Thyroid gland (tissue), 4 donors: ENCODE measurements around the gene RIPOR3. TPM values are rescaled to one million over a fixed set of nuclear protein-coding genes. Genes with fewer than 3 reads are reported as not detected.

Experiments
- DNase-seq, 2 donors: peaks; one replicate each; pipeline ENCODE4 v3.0.0-alpha.2; 2019
- H3K27ac ChIP-seq, 3 donors: fragments of 200-600 bp; sonication (generic); 1 replicate in 2 of 3; 2 replicates in 1 of 3; pipeline ENCODE4 v1.5.1; 2016 to 2019; ENCODE audit warnings: mild to moderate bottlenecking in 1 of 3, moderate library complexity in 1 of 3
- H3K27me3 ChIP-seq: fragments of 200-600 bp; sonication (generic); one replicate; pipeline ENCODE4 v1.5.1; 2019
- H3K36me3 ChIP-seq, 2 donors: fragments of 200-600 bp; sonication (generic); one replicate each; pipeline ENCODE4 v1.5.1; 2016 to 2019
- H3K4me1 ChIP-seq, 2 donors: fragments of 200-600 bp; sonication (generic); one replicate each; pipeline ENCODE4 v1.5.1; 2017 to 2019
- H3K4me3 ChIP-seq, 3 donors: fragments of 200-600 bp; sonication (generic); replicated peaks in 1 of 3; 1 replicate in 2 of 3; 2 replicates in 1 of 3; pipeline ENCODE4 v1.5.1; 2016; ENCODE audit warnings: mild to moderate bottlenecking in 1 of 3
- H3K9me3 ChIP-seq: fragments of 200-600 bp; sonication (generic); one replicate; pipeline ENCODE4 v1.5.1; 2017
- CTCF ChIP-seq, 6 experiments: fragments of 200-600 bp in 3 of 6; fragments of 450-650 bp in 3 of 6; sonication (generic) in 3 of 6; IDR thresholded peaks; one replicate each; pipeline ENCODE4 v1.5.1; 2016 to 2019; ENCODE audit warnings: antibody characterized with exemption in 6 of 6, mild to moderate bottlenecking in 2 of 6, inconsistent platforms in 1 of 6, moderate library complexity in 1 of 6
- POLR2A ChIP-seq, 2 donors: fragments of 450-650 bp; IDR thresholded peaks; one replicate each; pipeline ENCODE4 v1.6.1; 2017; ENCODE audit warnings: antibody characterized with exemption in 2 of 2, mild to moderate bottlenecking in 2 of 2, moderate library complexity in 1 of 2
- WGBS, 2 donors: methylation state at CpG; one replicate each; pipeline ENCODE4 v1.1.5; 2017; 5-methylcytosine and 5-hydroxymethylcytosine counted together
- intact Hi-C: fragments of 100-400 bp; cut with DNase I; formaldehyde crosslinking; loops from one replicate; pipeline ENCODE4 v1.15.1; 2023
- total RNA-seq, 4 donors: library from RNA; depleted of rRNA; stranded (reverse); fragments of >200 nt; gene quantifications; one replicate each; pipeline ENCODE4 v1.2.3, GENCODE V29; 2016

Gene RIPOR3
- total RNA-seq, 4 donors from 2014 or later: 6.2 to 23.9 (median 9.5) TPM

GRCh38 chr20:50691573-50692551 lies 520 bp upstream of the RIPOR3 start:
- no peak for TF ChIP-seq CTCF (IDR thresholded peaks at IDR 0.05)
- TF ChIP-seq POLR2A (IDR thresholded peaks at IDR 0.05): no peak
- no peaks in the 10 kb centered on the region for H3K27me3 ChIP-seq
- H3K4me3 ChIP-seq: peak overlapping the region in 1 of 3 donors; percentile 9
- H3K36me3 ChIP-seq: no peaks in the 10 kb centered on the region
- DNase-seq: no peak
- H3K9me3 ChIP-seq: no peaks in the 10 kb centered on the region
- intact Hi-C loops: no loop called here
- H3K27ac ChIP-seq: peak overlapping the region in 1 of 3 donors; percentile 32
- peaks cover 4 to 6% of the 10 kb centered on the region in 2 donors for H3K4me1 ChIP-seq
- WGBS, 2 donors: 59 to 61% methylated on average over 19 to 20 of the region's 23 CpGs

GRCh38 chr20:50689864-50690649 lies 1.3 kb downstream of the RIPOR3 start:
- H3K27me3 ChIP-seq: no peaks in the 10 kb centered on the region
- no peaks in the 10 kb centered on the region for H3K36me3 ChIP-seq
- intact Hi-C loops: no loop called here
- H3K4me3 ChIP-seq: no peak overlapping the region
- DNase-seq: no peak
- H3K4me1 ChIP-seq: peaks cover 4 to 6% of the 10 kb centered on the region in 2 donors
- 50 to 59% methylated on average over 10 of the region's 10 CpGs for WGBS, 2 donors
- peak overlapping the region in 1 of 3 donors; percentile 17 for H3K27ac ChIP-seq
- TF ChIP-seq CTCF (IDR thresholded peaks at IDR 0.05): no peak
- TF ChIP-seq POLR2A (IDR thresholded peaks at IDR 0.05): no peak
- H3K9me3 ChIP-seq: no peaks in the 10 kb centered on the region

DNA sequence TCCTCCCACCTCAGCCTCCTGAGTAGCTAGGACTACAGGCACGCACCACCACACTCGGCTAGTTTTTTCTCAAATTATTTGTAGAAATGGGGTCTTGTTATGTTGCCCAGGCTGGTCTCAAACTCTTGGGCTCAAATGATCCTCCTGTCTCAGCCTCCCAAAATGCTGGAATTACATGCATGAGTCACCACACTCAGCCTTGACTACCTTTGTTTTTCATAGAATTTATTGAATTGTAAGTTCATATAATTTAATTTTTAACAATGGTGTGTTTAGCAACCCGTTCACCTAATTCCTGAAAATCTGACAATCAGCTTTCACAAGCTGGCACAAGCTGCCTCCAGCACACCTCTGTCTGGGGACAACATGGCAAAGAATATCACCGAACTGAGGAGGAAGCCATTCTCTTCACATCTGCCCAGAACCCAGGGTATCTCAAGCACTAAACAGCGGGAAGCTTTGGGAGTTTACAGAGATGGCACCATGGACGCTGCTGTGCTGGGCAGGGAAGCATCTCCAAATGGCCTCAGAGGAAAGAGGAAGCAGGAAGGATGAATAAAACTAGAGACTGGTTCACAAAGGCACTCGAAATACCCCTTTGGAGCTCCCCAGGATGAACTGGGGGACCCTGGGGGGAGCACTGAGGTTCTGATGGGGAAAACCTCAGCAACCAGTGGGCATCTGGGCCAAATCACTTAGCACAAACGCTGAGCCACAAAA lies 2.9 kb downstream of the RIPOR3 start:
- Histone ChIP-seq H3K4me1 (peaks cover 4 to 6% of the 10 kb centered on the region in 2 donors), H3K36me3 (no peaks in the 10 kb centered on the region), H3K9me3 (no peaks in the 10 kb centered on the region), H3K4me3 (no peak overlapping the region), H3K27me3 (no peaks in the 10 kb centered on the region), H3K27ac (no peak overlapping the region)
- WGBS, 2 donors: 85 to 94% methylated on average over 8 of the region's 8 CpGs
- no peak for DNase-seq
- intact Hi-C loops: no loop called here
- TF ChIP-seq CTCF (IDR thresholded peaks at IDR 0.05): no peak
- TF ChIP-seq POLR2A (IDR thresholded peaks at IDR 0.05): no peak

DNA sequence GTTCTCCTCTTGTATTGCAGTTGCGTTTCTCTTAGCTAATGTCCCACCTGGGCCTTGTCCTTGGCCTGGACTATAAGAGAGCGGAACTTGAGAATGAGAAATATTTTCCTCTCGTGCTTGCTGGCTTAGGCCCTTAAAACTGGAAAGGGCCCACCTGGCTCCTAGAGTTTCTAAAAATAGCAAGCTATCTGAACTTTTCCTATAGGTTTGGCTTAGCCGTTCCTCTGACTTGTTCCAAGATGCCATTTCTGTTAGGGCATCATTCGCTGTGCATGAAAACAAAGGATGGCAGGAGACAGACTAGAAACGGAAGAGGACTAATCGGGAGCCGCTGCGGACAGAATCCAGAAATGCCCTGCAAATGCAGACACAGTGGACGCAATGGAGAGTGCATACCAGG lies 4.5 kb downstream of the RIPOR3 start:
- H3K4me1 ChIP-seq: peaks cover 4 to 6% of the 10 kb centered on the region in 2 donors
- no peak overlapping the region for H3K27ac ChIP-seq
- intact Hi-C loops: no loop called here
- DNase-seq: no peak
- no peak overlapping the region for H3K4me3 ChIP-seq
- 91 to 93% methylated on average over 10 of the region's 10 CpGs for WGBS, 2 donors
- H3K36me3 ChIP-seq: no peaks in the 10 kb centered on the region
- no peaks in the 10 kb centered on the region for H3K27me3 ChIP-seq
- TF ChIP-seq POLR2A (IDR thresholded peaks at IDR 0.05) (no peak), CTCF (IDR thresholded peaks at IDR 0.05) (no peak)
- no peaks in the 10 kb centered on the region for H3K9me3 ChIP-seq
